ENCODE data around the gene ANXA8L1.
"Not testable (repeated sequence)": the region's sequence is repeated elsewhere in the genome, so short reads cannot be mapped to it uniquely, and the experiment has no call there.

The ANXA8L1 gene

DNA sequence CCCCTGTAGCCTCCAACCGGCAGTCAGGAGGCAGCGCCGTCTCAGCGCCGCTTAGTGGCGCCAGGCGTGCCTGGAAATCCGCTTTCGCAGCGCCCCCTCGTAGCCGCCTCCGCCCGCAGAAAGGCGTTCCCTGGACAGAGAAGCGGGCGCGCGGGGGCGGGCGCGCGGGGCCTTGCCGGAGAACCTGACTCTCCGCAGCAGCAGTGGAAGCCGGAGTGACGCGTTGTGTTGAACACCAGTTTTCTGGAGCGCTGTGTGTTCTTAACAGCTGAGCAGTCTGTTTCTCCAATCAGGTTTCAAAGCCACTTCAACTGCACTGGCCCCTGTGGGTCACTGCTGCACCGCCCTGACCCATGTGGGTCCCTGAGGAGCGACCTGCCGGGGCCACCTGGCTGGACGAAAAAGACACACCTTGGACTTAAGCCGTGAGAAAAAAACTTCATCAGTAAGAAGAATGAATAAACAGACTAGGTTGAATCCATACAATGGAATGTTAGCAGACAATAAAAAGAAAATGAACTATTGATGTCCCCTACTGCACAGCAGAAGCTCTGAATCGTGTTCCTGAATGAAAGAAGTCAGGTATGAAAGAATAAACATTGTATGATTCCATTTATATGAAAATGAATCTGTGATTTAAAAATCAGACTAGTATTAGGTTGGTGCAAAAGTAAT is 22.8 kb downstream of the ANXA8L1 start:
- DNase-seq: not testable (repeated sequence)

DNA sequence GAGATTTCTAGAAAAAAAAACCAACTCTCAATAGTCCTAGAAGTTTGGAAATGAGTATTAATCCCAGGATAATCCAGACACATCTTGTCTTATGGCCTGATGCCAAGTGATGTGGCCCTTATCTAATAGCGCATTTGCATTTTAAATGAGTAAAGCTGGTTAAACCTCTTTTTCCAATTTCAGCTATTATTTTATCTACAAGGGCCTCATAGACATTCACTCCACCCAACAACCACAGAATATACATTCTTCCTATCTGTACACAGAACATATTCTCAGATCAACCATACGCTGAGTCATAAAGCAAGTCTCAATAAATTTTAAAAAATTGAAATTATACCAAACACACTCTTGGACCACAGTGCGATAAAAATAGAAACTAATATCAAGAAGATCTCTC is 34.0 kb downstream of the ANXA8L1 start:
- DNase-seq: not testable (repeated sequence)

DNA sequence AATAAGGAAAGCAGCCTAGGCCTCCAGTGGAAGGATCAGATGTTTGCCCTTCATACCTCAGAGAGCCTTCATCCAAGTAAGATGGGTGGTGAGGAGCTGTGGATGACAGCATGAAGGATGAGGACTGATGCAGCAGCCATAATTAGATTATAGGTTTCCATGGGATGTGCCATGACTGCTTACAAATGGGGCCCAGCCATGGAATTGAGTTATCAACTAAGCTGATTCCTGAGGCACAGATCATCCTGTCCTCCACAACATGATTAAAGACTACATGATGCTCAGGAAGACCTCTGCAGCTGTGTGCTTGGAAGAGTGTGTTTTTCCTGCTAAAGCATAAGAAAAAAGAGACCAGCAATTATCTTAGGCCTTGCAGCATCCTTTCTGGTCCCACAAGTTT is 35.5 kb downstream of the ANXA8L1 start:
- DNase-seq: not testable (repeated sequence)

DNA sequence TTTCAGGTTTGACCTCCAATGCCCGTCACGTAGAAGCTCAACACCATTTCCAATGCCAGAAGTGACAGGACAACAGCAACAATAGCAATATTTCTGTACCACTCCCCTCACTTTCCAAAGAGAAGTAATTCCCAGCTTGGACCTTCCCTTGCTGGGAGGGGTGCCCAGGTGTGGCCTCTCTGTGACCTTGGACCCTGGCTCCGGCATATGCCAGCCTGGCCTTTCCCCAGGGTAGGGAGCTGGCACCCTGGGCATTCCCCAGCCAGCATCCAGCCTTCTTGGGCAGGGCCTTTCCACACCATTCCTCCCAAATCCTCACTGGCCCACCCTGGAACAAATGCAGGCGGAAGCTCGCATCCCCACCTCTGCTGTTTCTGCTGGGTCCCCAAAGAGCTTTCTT is 37.1 kb downstream of the ANXA8L1 start:
- DNase-seq: not testable (repeated sequence)

DNA sequence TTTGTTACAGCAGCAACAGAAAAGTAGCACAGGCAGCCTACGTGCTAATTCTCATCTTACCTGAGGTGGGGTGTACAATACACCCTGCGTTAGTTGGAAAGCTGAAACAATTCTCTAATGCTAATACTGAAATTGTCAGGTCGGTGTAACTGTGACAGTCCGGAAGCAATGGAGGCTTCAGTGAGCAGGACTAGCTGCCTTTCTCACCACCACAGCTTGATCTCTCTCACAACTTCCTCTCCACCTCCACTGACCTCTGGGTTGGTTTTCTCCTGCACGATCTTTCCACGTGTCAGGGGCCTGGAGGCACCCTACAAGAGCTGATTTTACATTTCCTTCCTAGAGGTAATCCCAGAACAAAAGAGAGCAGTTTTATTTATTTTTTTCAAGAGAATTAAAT is 39.7 kb downstream of the ANXA8L1 start:
- DNase-seq: not testable (repeated sequence)

DNA sequence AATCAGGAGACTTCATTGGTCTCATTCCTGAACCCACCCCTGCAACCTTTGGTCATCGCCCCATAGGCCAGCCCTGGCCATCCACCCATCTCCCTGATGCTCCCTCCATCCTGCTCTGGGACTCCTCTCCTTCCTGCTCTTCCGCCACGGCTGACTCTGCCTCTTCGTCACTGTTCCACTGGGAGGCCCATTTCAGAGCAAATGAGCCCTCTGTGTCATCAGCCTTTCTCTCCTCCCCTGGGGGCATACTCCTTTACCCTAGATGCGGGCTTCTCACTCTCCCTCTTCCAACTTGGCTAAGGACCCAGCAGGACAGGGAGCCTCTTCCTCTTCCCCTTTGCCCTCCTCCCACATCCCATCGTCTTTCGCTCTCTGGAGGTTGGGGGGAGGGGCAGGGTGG is 42.7 kb downstream of the ANXA8L1 start:
- not testable (repeated sequence) for DNase-seq

DNA sequence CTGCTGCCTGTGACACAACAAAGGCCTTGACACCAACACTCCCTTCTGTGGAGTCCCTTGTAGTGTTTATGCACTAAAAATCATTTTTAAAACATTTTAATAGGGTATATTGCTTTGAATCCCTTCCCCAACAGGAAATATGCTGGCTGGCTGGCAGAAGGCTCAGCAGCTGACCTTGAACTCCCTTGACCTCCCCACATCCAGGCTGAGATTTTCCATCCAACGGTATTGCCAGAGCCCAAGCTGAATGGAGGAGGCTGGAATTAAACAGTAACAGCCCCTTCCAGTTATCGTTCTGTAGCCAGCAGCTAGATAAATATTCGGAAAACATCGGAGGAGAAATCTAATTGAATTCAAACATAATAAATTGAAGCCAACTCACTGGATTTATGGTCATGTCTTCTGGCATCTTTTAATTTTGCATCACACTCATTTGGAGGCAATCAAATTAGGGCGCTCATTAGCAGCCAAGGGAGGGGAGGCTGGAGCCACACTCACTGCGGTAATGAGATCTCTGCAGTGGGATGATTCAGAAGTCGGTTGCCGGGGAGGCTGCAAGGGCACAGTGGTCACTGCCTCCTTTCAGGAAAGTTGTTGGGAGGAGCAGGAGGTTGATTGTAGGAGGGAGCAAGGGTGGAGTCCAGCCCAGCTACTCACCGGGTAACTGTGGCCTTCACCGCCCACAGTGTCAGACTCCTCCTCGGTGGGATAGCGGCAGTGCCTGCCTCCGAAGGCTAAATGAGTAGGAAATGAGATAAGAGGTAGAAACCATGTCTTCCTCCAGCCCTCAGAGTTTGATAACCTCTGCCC is 44.2 kb downstream of the ANXA8L1 start:
- DNase-seq: not testable (repeated sequence)

DNA sequence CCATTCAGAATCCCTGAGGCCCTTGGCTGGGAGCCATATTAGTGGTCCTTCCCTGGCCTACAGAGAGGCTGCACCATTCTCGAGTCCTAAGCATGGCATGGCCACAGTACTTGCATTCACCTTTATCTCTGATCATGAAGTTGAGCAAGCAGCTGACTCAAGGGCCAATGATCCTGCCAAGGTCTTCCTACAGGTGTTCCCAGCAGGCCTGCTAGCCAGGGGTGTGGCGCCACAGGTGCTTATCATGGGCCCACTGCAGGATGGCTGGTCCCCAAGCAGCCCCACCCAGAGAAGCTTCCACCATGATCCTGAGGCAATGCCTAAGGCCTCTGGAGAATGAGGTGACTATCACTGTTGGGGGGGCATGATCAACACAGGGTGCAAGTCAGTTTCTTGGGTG is 48.0 kb downstream of the ANXA8L1 start:
- DNase-seq: not testable (repeated sequence)

DNA sequence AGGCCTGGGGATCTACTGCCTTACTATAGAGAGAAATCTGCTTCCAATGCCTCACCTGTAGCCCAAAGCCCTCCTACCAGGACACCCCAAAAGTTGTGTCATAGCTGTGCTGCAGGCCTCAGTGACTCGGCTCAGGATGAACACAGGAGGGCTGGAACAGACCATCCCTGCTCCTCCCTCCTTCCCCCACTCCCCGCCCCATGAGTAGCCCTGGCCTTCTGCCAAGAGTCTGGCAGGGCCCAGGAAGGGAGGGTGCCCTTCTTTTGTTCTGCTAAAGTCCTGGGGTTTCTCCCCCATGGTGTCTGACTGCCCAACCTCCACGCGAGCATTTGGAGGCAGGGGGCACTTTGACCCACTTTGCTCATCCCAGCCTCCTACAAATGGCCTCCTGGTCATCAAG is 65.4 kb downstream of the ANXA8L1 start:
- not testable (repeated sequence) for DNase-seq

All from NCI-H1930 (cell line).